Tibial artery (tissue), 4 donors: ENCODE measurements around the gene EEIG1.

ENCODE experiments used
- DNase-seq, 2 donors: peaks; one replicate each; pipeline ENCODE4 v3.0.0-alpha.2; 2019
- H3K27ac ChIP-seq, 2 donors: fragments of 200-600 bp; sonication (generic) in 1 of 2; 1 replicate in 1 of 2; 2 replicates in 1 of 2; pipeline ENCODE4 v1.5.1; 2018 to 2019; ENCODE audit warnings: mild to moderate bottlenecking in 1 of 2
- H3K27me3 ChIP-seq, 2 donors: fragments of 200-600 bp; sonication (generic) in 1 of 2; one replicate each; pipeline versions ENCODE4 v1.5.1 to v1.6.0; 2016 to 2019
- H3K36me3 ChIP-seq, 3 donors: fragments of 200-600 bp; sonication (generic) in 2 of 3; one replicate each; pipeline ENCODE4 v1.5.1; 2016 to 2019; ENCODE audit warnings: mild to moderate bottlenecking in 2 of 3
- H3K4me1 ChIP-seq, 4 donors: fragments of 200-600 bp; sonication (generic) in 2 of 4; 1 replicate in 3 of 4; 2 replicates in 1 of 4; pipeline ENCODE4 v1.5.1; 2016 to 2019
- H3K4me3 ChIP-seq, 2 donors: fragments of 200-600 bp; sonication (generic) in 1 of 2; 1 replicate in 1 of 2; 2 replicates in 1 of 2; pipeline ENCODE4 v1.5.1; 2018 to 2019; ENCODE audit warnings: mild to moderate bottlenecking in 2 of 2
- H3K9me3 ChIP-seq, 3 donors: fragments of 200-600 bp; sonication (generic) in 1 of 3; one replicate each; pipeline ENCODE4 v1.5.1; 2016 to 2019
- CTCF ChIP-seq, 2 experiments: fragments of 200-600 bp in 1 of 2; fragments of 450-650 bp in 1 of 2; IDR thresholded peaks; one replicate each; pipeline ENCODE4 v1.5.1; 2017 to 2019; ENCODE audit warnings: antibody characterized with exemption in 2 of 2, mild to moderate bottlenecking in 1 of 2, moderate library complexity in 1 of 2
- intact Hi-C: fragments of 100-400 bp; cut with DNase I; formaldehyde crosslinking; loops from one replicate; pipeline ENCODE4 v1.15.0; 2023; ENCODE audit warnings: low total_unique reads

EEIG1 gene

GRCh38 chr9:127970401-127971313 lies 10.1 kb downstream of the EEIG1 start:
- Histone ChIP-seq H3K36me3 (no peaks in the 10 kb centered on the region), H3K9me3 (no peaks in the 10 kb centered on the region), H3K4me1 (peaks cover 21 to 100% (median 96%) of the 10 kb centered on the region in 4 donors), H3K4me3 (no peak overlapping the region), H3K27ac (peak overlapping the region; percentile 94), H3K27me3 (no peaks in the 10 kb centered on the region)
- TF ChIP-seq CTCF (IDR thresholded peaks at IDR 0.05), result no peak
- no peak for DNase-seq
- intact Hi-C loops, result no loop called here

- Histone ChIP-seq H3K36me3 (no peaks in the 10 kb centered on the region), H3K27ac (peak overlapping the region; percentile 94), H3K4me3 (no peak overlapping the region), H3K4me1 (peaks cover 18 to 100% (median 96%) of the 10 kb centered on the region in 4 donors), H3K9me3 (no peaks in the 10 kb centered on the region), H3K27me3 (no peaks in the 10 kb centered on the region)
- no peak for TF ChIP-seq CTCF (IDR thresholded peaks at IDR 0.05)
- DNase-seq, result peak; percentile 70 to 81
- intact Hi-C loops, result no loop called here
Observed at GRCh38 chr9:127968700-127969383, 11.9 kb downstream of the EEIG1 start.

DNA sequence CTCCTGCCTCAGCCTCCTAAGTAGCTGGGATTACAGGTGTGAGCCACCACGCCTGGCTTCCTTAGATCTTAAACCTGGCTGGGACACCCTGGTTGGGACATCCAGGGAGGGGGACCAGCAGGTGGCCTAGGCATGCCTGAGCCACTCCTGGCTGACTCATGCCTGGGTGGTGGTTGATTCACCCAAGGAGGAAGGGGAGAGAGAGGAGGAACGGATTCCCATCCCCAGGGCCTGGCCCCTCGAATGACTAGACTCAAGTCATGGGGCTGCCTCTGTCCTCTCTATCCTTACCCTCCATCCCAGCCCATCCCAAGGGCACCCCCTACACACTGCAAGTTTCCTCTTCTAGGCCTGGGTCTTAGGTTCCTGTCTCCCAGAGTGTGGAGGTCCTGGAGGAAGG lies 12.7 kb downstream of the EEIG1 start:
- no peak for TF ChIP-seq CTCF (IDR thresholded peaks at IDR 0.05)
- no peaks in the 10 kb centered on the region for H3K36me3 ChIP-seq
- DNase-seq, result no peak
- peaks cover 25 to 100% (median 96%) of the 10 kb centered on the region in 4 donors for H3K4me1 ChIP-seq
- H3K4me3 ChIP-seq, result no peak overlapping the region
- peak overlapping the region; percentile 94 for H3K27ac ChIP-seq
- intact Hi-C loops, result no loop called here
- no peaks in the 10 kb centered on the region for H3K27me3 ChIP-seq
- H3K9me3 ChIP-seq, result no peaks in the 10 kb centered on the region

DNA sequence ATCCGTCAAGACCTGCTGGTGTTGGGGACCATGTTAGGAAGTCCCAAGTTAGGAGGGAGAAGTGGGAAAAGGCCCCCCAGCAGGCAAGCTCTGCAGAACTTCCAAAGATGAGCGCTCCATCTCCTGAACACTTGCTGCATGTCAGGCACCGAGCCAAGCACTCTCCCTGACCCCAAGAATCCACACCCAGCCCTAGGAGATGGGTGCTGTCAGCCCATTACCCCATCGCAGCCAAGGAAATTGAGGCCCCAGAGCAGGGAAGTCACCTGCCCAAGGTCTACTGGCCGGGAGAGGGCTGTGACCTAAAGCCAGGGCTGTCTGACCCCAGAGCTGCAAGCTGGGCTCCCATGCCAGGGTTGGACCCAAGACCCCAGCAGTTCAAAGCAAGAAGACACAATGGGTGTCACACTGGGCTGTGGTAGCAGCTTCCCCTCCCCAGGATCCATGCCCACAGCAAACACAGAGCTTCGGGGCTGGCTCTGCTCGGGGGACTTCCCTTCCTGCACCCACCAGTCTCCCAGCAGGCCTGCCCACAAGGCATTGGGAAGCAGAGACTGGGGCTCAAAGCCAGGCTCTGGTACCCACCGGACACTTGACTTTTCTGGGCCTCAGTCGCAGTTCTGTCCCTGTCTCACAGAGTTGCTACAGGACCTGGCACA lies 13.5 kb downstream of the EEIG1 start:
- TF ChIP-seq CTCF (IDR thresholded peaks at IDR 0.05), result no peak
- Histone ChIP-seq H3K9me3 (no peaks in the 10 kb centered on the region), H3K27ac (peak overlapping the region; percentile 94), H3K4me3 (no peak overlapping the region), H3K4me1 (peaks cover 23 to 100% (median 96%) of the 10 kb centered on the region in 4 donors), H3K27me3 (no peaks in the 10 kb centered on the region), H3K36me3 (no peaks in the 10 kb centered on the region)
- intact Hi-C loops, result no loop called here
- DNase-seq, result no peak

- no peak for TF ChIP-seq CTCF (IDR thresholded peaks at IDR 0.05)
- Histone ChIP-seq H3K27me3 (no peaks in the 10 kb centered on the region), H3K27ac (peak overlapping the region; percentile 94), H3K4me1 (peaks cover 16 to 99% (median 92%) of the 10 kb centered on the region in 4 donors), H3K9me3 (no peaks in the 10 kb centered on the region), H3K4me3 (no peak overlapping the region), H3K36me3 (no peaks in the 10 kb centered on the region)
- intact Hi-C loops, result no loop called here
- DNase-seq, result no peak
Observed at GRCh38 chr9:127966416-127967150, 14.2 kb downstream of the EEIG1 start.
